H1 (cell line): ENCODE measurements around the gene ZBTB45. TPM values are rescaled to one million over a fixed set of nuclear protein-coding genes. Genes with fewer than 3 reads are reported as not detected.
A peak's percentile ranks its signal among the peaks of the same experiment; 100 is the strongest.

ENCODE experiments used
- CTCF ChIA-PET: fragments of 300-600 bp; sonication (Branson Sonifier 250); formaldehyde crosslinking; loops from one replicate; lab custom pipeline; 2021; ENCODE audit not compliant: partially characterized antibody; lab: Charles Lee
- POLR2A ChIA-PET: fragments of 300-600 bp; sonication (Branson Sonifier 250); formaldehyde crosslinking; loops from one replicate; lab custom pipeline; 2021; ENCODE audit warnings: inconsistent platforms; ENCODE audit not compliant: partially characterized antibody; lab: Charles Lee
- DNase-seq, 2 experiments: peaks; one replicate each; pipeline versions ENCODE4 v3.0.0 to v3.0.0-alpha.2; 2010 to 2022; ENCODE audit warnings: low spot score in 2 of 2, low read depth in 1 of 2, mixed read lengths in 1 of 2
- FAIRE-seq: peaks from 2 replicates; lab custom pipeline; 2011; peaks lifted over from hg19 to GRCh38; lab: Jason Lieb, UNC
- H2AFZ ChIP-seq: 2 replicates; pipeline ENCODE4 v1.8.1; 2012; ENCODE audit warnings: low read length, inconsistent platforms
- H2AK5ac ChIP-seq: 2 replicates; pipeline ENCODE4 v1.6.1; 2013; ENCODE audit warnings: low read depth, low read length
- H2BK120ac ChIP-seq: replicated peaks from 2 replicates; pipeline ENCODE3; 2013; ENCODE audit warnings: low read depth, low read length, inconsistent platforms
- H2BK12ac ChIP-seq: 2 replicates; pipeline ENCODE4 v1.6.1; 2013; ENCODE audit warnings: low read depth, low read length
- H2BK15ac ChIP-seq: 2 replicates; pipeline ENCODE4 v1.6.1; 2013; ENCODE audit warnings: low read length
- H2BK20ac ChIP-seq: 2 replicates; pipeline ENCODE4 v1.6.1; 2013; ENCODE audit warnings: low read length
- H2BK5ac ChIP-seq: 2 replicates; pipeline ENCODE4 v1.6.1; 2013; ENCODE audit warnings: low read depth, low read length
- H3K14ac ChIP-seq: 2 replicates; pipeline ENCODE4 v1.6.1; 2013; ENCODE audit warnings: inconsistent platforms; ENCODE audit not compliant: insufficient read length
- H3K18ac ChIP-seq: 2 replicates; pipeline ENCODE4 v1.6.1; 2013; ENCODE audit warnings: low read length; ENCODE audit errors: extremely low read depth
- H3K23ac ChIP-seq: 2 replicates; pipeline ENCODE4 v1.6.1; 2013; ENCODE audit warnings: inconsistent platforms; ENCODE audit not compliant: insufficient read length
- H3K23me2 ChIP-seq: 2 replicates; pipeline ENCODE4 v1.6.1; 2013; ENCODE audit warnings: low read depth, low read length
- H3K27ac ChIP-seq: 2 replicates; pipeline ENCODE4 v1.6.1; 2011; ENCODE audit warnings: low read depth, low read length, inconsistent platforms
- H3K27me3 ChIP-seq, 4 experiments: replicated peaks in 1 of 4; 1 replicate in 1 of 4; 2 replicates in 3 of 4; pipeline versions ENCODE4 v1.6.1 to v1.8.1; 2011 to 2013; ENCODE audit warnings: low read length in 3 of 4, mild to moderate bottlenecking in 3 of 4, inconsistent platforms in 2 of 4, mixed read lengths in 2 of 4, moderate library complexity in 1 of 4; ENCODE audit not compliant: control insufficient read depth in 3 of 4, insufficient read depth in 3 of 4; ENCODE audit errors: extremely low read depth in 1 of 4
- H3K36me3 ChIP-seq, 4 experiments: 2 replicates each; pipeline versions ENCODE4 v1.6.1 to v1.8.1; 2011 to 2013; ENCODE audit warnings: mild to moderate bottlenecking in 4 of 4, low read length in 3 of 4, moderate library complexity in 2 of 4, control low read depth in 1 of 4, inconsistent platforms in 1 of 4; ENCODE audit not compliant: insufficient read depth in 4 of 4, control insufficient read depth in 2 of 4
- H3K4ac ChIP-seq: replicated peaks from 2 replicates; pipeline ENCODE3; 2013; ENCODE audit warnings: low read length, low read depth, mixed read lengths, inconsistent platforms; ENCODE audit not compliant: insufficient read length
- H3K4me1 ChIP-seq, 4 experiments: replicated peaks in 1 of 4; 1 replicate in 1 of 4; 2 replicates in 3 of 4; pipeline versions ENCODE4 v1.6.1 to v1.8.1; 2011 to 2013; ENCODE audit warnings: low read length in 3 of 4, inconsistent platforms in 2 of 4, mixed read lengths in 1 of 4; ENCODE audit not compliant: insufficient read depth in 4 of 4, control insufficient read depth in 3 of 4
- H3K4me2 ChIP-seq, 2 experiments: 2 replicates each; pipeline versions ENCODE4 v1.6.1 to v1.8.1; 2011 to 2013; ENCODE audit warnings: low read depth in 2 of 2, low read length in 2 of 2, control low read depth in 1 of 2, inconsistent platforms in 1 of 2, mild to moderate bottlenecking in 1 of 2; ENCODE audit not compliant: insufficient read depth in 1 of 2
- H3K4me3 ChIP-seq, 4 experiments: fragments of 200-600, 300-600 bp in 1 of 4; sonication (generic), shearing (Covaris generic), sonication (Bioruptor Twin) in 1 of 4; 2 replicates each; pipeline versions ENCODE4 v1.5.1 to v1.8.1; 2011 to 2016; ENCODE audit warnings: low read length in 4 of 4, low read depth in 3 of 4, control low read depth in 2 of 4, inconsistent platforms in 2 of 4, mild to moderate bottlenecking in 2 of 4, mixed read lengths in 1 of 4, moderate library complexity in 1 of 4; ENCODE audit not compliant: insufficient read depth in 2 of 4; ENCODE audit errors: extremely low read depth in 1 of 4
- H3K56ac ChIP-seq: replicated peaks from 2 replicates; pipeline ENCODE3; 2013; ENCODE audit warnings: low read depth, mild to moderate bottlenecking, mixed read lengths, low read length, inconsistent platforms; ENCODE audit not compliant: insufficient read length
- H3K79me1 ChIP-seq: 2 replicates; pipeline ENCODE4 v1.6.1; 2013; ENCODE audit warnings: low read depth, low read length, control low read depth
- H3K79me2 ChIP-seq, 2 experiments: 2 replicates each; pipeline versions ENCODE4 v1.6.1 to v1.8.1; 2012 to 2013; ENCODE audit warnings: low read length in 2 of 2, mild to moderate bottlenecking in 2 of 2, inconsistent platforms in 1 of 2; ENCODE audit not compliant: insufficient read depth in 2 of 2, control insufficient read depth in 1 of 2
- H3K9ac ChIP-seq, 4 experiments: replicated peaks in 1 of 4; 1 replicate in 1 of 4; 2 replicates in 3 of 4; pipeline versions ENCODE4 v1.6.1 to v1.8.1; 2011 to 2013; ENCODE audit warnings: low read depth in 3 of 4, low read length in 3 of 4, control low read depth in 2 of 4, mild to moderate bottlenecking in 2 of 4, moderate library complexity in 2 of 4, inconsistent platforms in 1 of 4; ENCODE audit errors: extremely low read depth in 1 of 4
- H3K9me3 ChIP-seq, 2 experiments: 2 replicates each; pipeline versions ENCODE4 v1.6.1 to v1.8.1; 2012 to 2013; ENCODE audit warnings: mild to moderate bottlenecking in 2 of 2, moderate library complexity in 2 of 2, control low read depth in 1 of 2, inconsistent platforms in 1 of 2, low read depth in 1 of 2, low read length in 1 of 2, mixed read lengths in 1 of 2; ENCODE audit not compliant: insufficient read depth in 2 of 2
- H4K20me1 ChIP-seq, 2 experiments: replicated peaks in 1 of 2; 2 replicates each; pipeline versions ENCODE3 to v1.8.1; 2011 to 2013; ENCODE audit warnings: inconsistent platforms in 2 of 2, low read length in 2 of 2, mild to moderate bottlenecking in 1 of 2; ENCODE audit not compliant: insufficient read depth in 2 of 2, control insufficient read depth in 1 of 2
- H4K5ac ChIP-seq: 2 replicates; pipeline ENCODE4 v1.6.1; 2013; ENCODE audit warnings: low read length, low read depth, mixed read lengths, inconsistent platforms; ENCODE audit not compliant: insufficient read length
- H4K8ac ChIP-seq: 2 replicates; pipeline ENCODE4 v1.8.0; 2013; ENCODE audit warnings: mild to moderate bottlenecking, moderate library complexity, low read length, inconsistent platforms; ENCODE audit not compliant: insufficient read depth; ENCODE audit errors: extremely low read depth
- H4K91ac ChIP-seq: replicated peaks from 2 replicates; pipeline ENCODE3; 2013; ENCODE audit warnings: low read length, mixed read lengths, inconsistent platforms; ENCODE audit not compliant: insufficient read length
- EP300 ChIP-seq, 2 experiments: IDR thresholded peaks; 1 replicate in 1 of 2; 2 replicates in 1 of 2; pipeline ENCODE4 v1.6.1; 2011 to 2012; ENCODE audit warnings: low read depth in 2 of 2, low read length in 2 of 2, mild to moderate bottlenecking in 2 of 2, borderline replicate concordance in 1 of 2, inconsistent platforms in 1 of 2, moderate library complexity in 1 of 2
- GTF2F1 ChIP-seq: IDR thresholded peaks from 2 replicates; pipeline ENCODE4 v1.6.1; 2012; ENCODE audit warnings: low read depth, low read length, improper control_type of control experiment, borderline replicate concordance
- HDAC2 ChIP-seq, 2 experiments: fragments of 300-600 bp in 1 of 2; sonication (generic) in 1 of 2; IDR thresholded peaks; 2 replicates each; pipeline ENCODE4 v1.6.1; 2011 to 2012; ENCODE audit warnings: low read depth in 2 of 2, low read length in 2 of 2, mild to moderate bottlenecking in 2 of 2, moderate library complexity in 2 of 2, borderline replicate concordance in 1 of 2, inconsistent platforms in 1 of 2
- KDM4A ChIP-seq: IDR thresholded peaks from one replicate; pipeline ENCODE4 v1.7.1; 2012; ENCODE audit warnings: low read depth, mild to moderate bottlenecking, moderate library complexity, low read length, inconsistent platforms; ENCODE audit not compliant: severe bottlenecking
- NRF1 ChIP-seq: IDR thresholded peaks from 2 replicates; pipeline ENCODE4 v1.6.1; 2011; ENCODE audit warnings: mild to moderate bottlenecking, low read depth, low read length, improper control_type of control experiment
- PHF8 ChIP-seq: fragments of 200-600 bp; sonication (generic); conservative IDR thresholded peaks from 2 replicates; pipeline ENCODE4 v1.7.1; 2012; ENCODE audit warnings: low read depth, mild to moderate bottlenecking, inconsistent platforms, low read length, moderate library complexity
- POLR2AphosphoS5 ChIP-seq: IDR thresholded peaks from 2 replicates; pipeline ENCODE4 v1.6.1; 2011; ENCODE audit warnings: low read depth, low read length
- SP1 ChIP-seq: IDR thresholded peaks from 2 replicates; pipeline ENCODE4 v1.6.1; 2011; ENCODE audit warnings: low read depth, low read length
- SP2 ChIP-seq: IDR thresholded peaks from 2 replicates; pipeline ENCODE4 v1.6.1; 2012; ENCODE audit warnings: mild to moderate bottlenecking, low read length, inconsistent platforms
- SP4 ChIP-seq: IDR thresholded peaks from 2 replicates; pipeline ENCODE4 v1.6.1; 2012; ENCODE audit warnings: low read length, inconsistent platforms
- WGBS, 2 experiments: shearing (Covaris generic) in 1 of 2; methylation state at CpG; one replicate each; pipeline versions ENCODE4 v1.1.6 to v1.1.7; 2013 to 2015; ENCODE audit warnings: low lambda C conversion rate in 2 of 2, mixed read lengths in 2 of 2, inconsistent platforms in 1 of 2, low coverage in 1 of 2, missing lambda C conversion rate in 1 of 2; ENCODE audit not compliant: insufficient replicate concordance in 2 of 2, insufficient coverage in 1 of 2, insufficient read length in 1 of 2; ENCODE audit errors: extremely low coverage in 1 of 2, missing lambda C conversion rate in 1 of 2; 5-methylcytosine and 5-hydroxymethylcytosine counted together
- polyA plus RNA-seq, 7 experiments: library from polyadenylated mRNA; depleted of rRNA in 3 of 7; stranded (reverse) in 5 of 7; unstranded in 2 of 7; fragments of >200 nt in 5 of 7; fragments of 200-250 nt in 2 of 7; gene quantifications; 1 replicate in 5 of 7; 2 replicates in 1 of 7; 4 replicates in 1 of 7; pipeline versions ENCODE4 v1.2.1 to v1.2.3, GENCODE V29; 2011 to 2013; ENCODE audit warnings: missing spikeins in 2 of 7, mixed read lengths in 2 of 7
- total RNA-seq: library from RNA; stranded (reverse); fragmentation: NEBNext Ultra II Directional; extraction: Animal tissue kit (Norgen Biotek cat#: 25700); gene quantifications from 2 replicates; pipeline ENCODE4 v1.2.1, GENCODE V29; 2021

The ZBTB45 gene
- total and polyA plus RNA-seq, 2 of the 8 experiments (the other 6 are each of a cell fraction or from before 2014, with no cell fraction given): 16.9 to 17.2 TPM

GRCh38 chr19:58543826-58544590 lies 24.4 kb upstream of the ZBTB45 start, which contains the start of gene TRIM28:
TSS of gene TRIM28 (plus strand) at chr19:58544064. CDS start at chr19:58544758, 694 bp downstream.
- Histone ChIP-seq H3K9ac (peak within 1 kb of the TSS; percentile 92 to 100 (median 95)), H4K8ac (peak within 1 kb of the TSS; percentile 99), H3K79me2 (peaks cover 28 to 41% of the 10 kb centered on the region in 2 experiments), H3K18ac (peak within 1 kb of the TSS; percentile 100), H3K14ac (no peak within 1 kb of the TSS), H2AK5ac (no peak within 1 kb of the TSS), H4K20me1 (peaks cover 34 to 41% of the 10 kb centered on the region in 2 experiments), H3K4me2 (peak within 1 kb of the TSS; percentile 92 to 98), H4K5ac (peak within 1 kb of the TSS; percentile 88), H2BK15ac (no peak within 1 kb of the TSS), H3K9me3 (no peaks in the 10 kb centered on the region), H3K4me3 (peak within 1 kb of the TSS; percentile 89 to 100 (median 94)), H3K4ac (peak within 1 kb of the TSS; percentile 44), H2BK20ac (no peak within 1 kb of the TSS), H3K36me3 (peaks cover 21 to 39% (median 30%) of the 10 kb centered on the region in 4 experiments), H2AFZ (no peak within 1 kb of the TSS), H2BK12ac (peak within 1 kb of the TSS; percentile 87; the same call in 1 of the 2 replicates), H3K23me2 (peaks cover 13% of the 10 kb centered on the region), H3K23ac (no peak within 1 kb of the TSS), H2BK120ac (peak within 1 kb of the TSS; percentile 75), H3K56ac (peak within 1 kb of the TSS; percentile 97), H4K91ac (peak within 1 kb of the TSS; percentile 97), H3K4me1 (peaks cover 3 to 10% (median 5%) of the 10 kb centered on the region in 4 experiments; a peak in 6 of 7 replicates), H3K79me1 (peaks cover 13% of the 10 kb centered on the region), H3K27me3 (peaks cover 0 to 24% (median 10%) of the 10 kb centered on the region in 4 experiments; a peak in 5 of 7 replicates), H3K27ac (peak within 1 kb of the TSS; percentile 96), H2BK5ac (peak within 1 kb of the TSS; percentile 99)
- DNase-seq (peak; percentile 91 to 99), FAIRE-seq (no peak)
- ChIA-PET CTCF (interaction anchor here (0.8 to 3.6 kb wide), 5 partner anchors 10 to 37 kb away, joined by 3 to 21 read pairs (median 5); partner anchors contain the start of genes CHMP2A and ZBTB45), POLR2A (interaction anchor here (0.6 to 13.8 kb wide), 20 partner anchors 9 to 360 kb away, joined by 3 to 650 read pairs (median 4); partner anchors contain the start of genes CHMP2A, MZF1, SLC27A5 and UBE2M)
- WGBS, 2 experiments: 1% methylated on average over 66 of the region's 73 CpGs; no CpG with 5 or more reads in 1 of the 2 experiments
- peak; percentile 91 for TF ChIP-seq GTF2F1
- peak; percentile 69; the same call in 1 of the 2 replicates for TF ChIP-seq SP4
- TF ChIP-seq SP2: no peak
- 0 out of 3 replicates have a peak, but pooled peaks of 1 of the 2 experiments have one; percentile 1 for TF ChIP-seq EP300 (IDR thresholded peaks at IDR 0.05; ENCODE audit: borderline replicate concordance in 1 of 2, low read depth in 2 of 2, low read length in 2 of 2)
- 0 out of 4 replicates have a peak, but pooled peaks of 1 of the 2 experiments have one; percentile 30 for TF ChIP-seq HDAC2 (IDR thresholded peaks at IDR 0.05; ENCODE audit: borderline replicate concordance in 1 of 2, low read depth in 2 of 2, low read length in 2 of 2)
- peak; percentile 96 for TF ChIP-seq POLR2AphosphoS5
- peak; percentile 86 for TF ChIP-seq NRF1
- TF ChIP-seq SP1: peak; percentile 3; the same call in 1 of the 2 replicates
- peak; percentile 11 for TF ChIP-seq KDM4A
- TF ChIP-seq PHF8: peak; percentile 98
